Stimulated activated effector memory CD8-positive, alpha-beta T cell treated with anti-CD3 and anti-CD28 coated beads, Interleukin-12 subunit alpha, Interleukin-12 subunit beta, amount 100 ng/mL, for 72 hours (primary cell): ENCODE measurements around the gene PLXDC2.

Experiments used
- ATAC-seq: fragments of 150-1000 bp; cut with Tn5 transposase; 2 replicates; pipeline ENCODE4 v1.10.0; 2021
- DNase-seq, 2 donors: peaks; one replicate each; pipeline ENCODE4 v3.0.0; 2021 to 2022; ENCODE audit warnings: low spot score in 2 of 2
- H3K27ac Mint-ChIP-seq: one replicate; pipeline ENCODE4 v1.8.0; 2022; ENCODE audit warnings: mild to moderate bottlenecking, mixed read lengths
- H3K36me3 Mint-ChIP-seq: one replicate; pipeline ENCODE4 v1.8.0; 2022; ENCODE audit warnings: mild to moderate bottlenecking, mixed read lengths
- H3K4me1 Mint-ChIP-seq: one replicate; pipeline ENCODE4 v1.8.0; 2022; ENCODE audit warnings: mixed read lengths
- H3K4me3 Mint-ChIP-seq: one replicate; pipeline ENCODE4 v1.8.0; 2022; ENCODE audit warnings: mild to moderate bottlenecking, mixed read lengths
- H3K9me3 Mint-ChIP-seq: one replicate; pipeline ENCODE4 v1.8.0; 2022; ENCODE audit warnings: mixed read lengths

Gene PLXDC2

DNA sequence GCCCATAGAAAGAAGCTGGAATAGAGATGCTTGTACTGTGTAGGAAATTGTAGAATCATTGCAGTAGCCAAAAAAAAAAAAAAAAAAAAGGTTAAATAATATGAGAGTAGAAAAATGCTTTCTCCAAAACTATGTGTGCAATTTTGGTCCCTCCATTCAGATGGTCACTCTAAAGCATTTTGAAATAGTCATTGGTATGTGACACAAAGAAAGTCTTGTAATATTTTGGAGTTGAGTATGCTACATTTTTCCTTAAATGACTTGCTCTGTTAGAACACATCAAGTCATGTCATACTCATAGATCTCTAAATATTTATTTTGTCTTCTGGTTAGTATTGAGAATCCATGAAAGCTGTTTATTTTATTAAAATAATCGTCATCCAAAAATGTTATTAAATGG, 424.4 kb downstream of the PLXDC2 start:
- DNase-seq, result no peak
- Mint-ChIP-seq H3K36me3 (no peaks in the 10 kb centered on the region), H3K9me3 (peaks cover 9% of the 10 kb centered on the region), H3K27ac (no peak overlapping the region), H3K4me3 (no peak overlapping the region), H3K4me1 (no peaks in the 10 kb centered on the region)
- no peak for ATAC-seq

DNA sequence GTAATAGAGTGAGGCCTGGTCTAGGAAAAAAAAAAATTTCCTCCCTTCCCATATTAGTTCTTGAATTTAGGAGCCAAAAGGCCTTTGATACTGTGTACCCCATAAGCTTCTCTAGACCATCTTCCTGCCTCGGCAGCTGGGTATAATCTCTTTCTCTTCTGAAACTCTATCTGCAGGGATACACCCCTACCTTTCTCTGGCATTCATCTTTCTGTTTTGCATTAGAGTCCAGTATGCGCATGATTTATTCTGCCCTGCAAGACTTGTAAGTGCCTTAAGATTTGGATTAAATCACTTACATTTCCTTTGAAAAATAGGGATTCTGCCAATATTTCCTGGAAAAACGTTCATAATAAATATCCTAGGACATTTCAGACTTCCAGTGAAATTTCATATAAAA, 431.2 kb downstream of the PLXDC2 start:
- no peak for ATAC-seq
- Mint-ChIP-seq H3K4me1 (no peaks in the 10 kb centered on the region), H3K36me3 (no peaks in the 10 kb centered on the region), H3K4me3 (no peak overlapping the region), H3K9me3 (peaks cover 10% of the 10 kb centered on the region), H3K27ac (no peak overlapping the region)
- no peak for DNase-seq

DNA sequence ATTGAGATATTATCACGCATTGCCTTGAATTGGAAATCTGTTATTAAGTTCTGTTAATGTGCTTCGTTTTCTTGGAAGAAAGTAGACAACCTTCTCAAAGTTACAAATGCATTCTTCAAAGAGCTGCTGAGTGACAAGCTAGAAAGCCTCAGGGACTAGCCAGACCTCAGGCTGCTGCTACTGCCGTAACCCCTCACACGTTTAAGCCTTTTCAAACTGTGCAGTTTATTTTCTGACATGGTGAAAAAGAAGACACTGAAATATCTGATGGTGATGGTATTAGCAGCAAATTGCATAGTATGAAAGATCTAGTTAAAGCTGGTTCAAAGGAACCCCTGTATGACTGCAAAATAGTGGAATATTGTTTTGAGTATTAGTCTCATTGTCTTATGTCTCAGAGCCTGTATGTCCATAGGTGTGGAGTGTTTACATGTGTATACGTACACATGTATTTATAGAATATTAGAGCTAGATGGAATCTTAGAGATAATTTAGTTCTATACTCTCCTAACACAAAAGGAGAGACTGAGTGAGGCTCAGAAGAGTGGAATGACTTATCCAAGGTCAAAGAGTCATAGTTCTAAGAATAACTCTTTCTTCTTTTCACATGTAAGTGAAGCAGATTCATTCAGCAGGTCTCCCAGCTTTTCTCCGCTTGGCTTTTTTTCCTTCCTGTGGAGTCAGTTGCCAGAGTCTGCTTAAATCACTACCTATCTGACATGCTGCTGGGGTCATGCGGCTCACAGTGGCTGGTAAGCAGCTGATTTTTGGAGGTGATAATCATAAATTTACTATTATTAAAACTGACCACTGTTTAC, 431.9 kb downstream of the PLXDC2 start:
- Mint-ChIP-seq H3K4me1 (no peaks in the 10 kb centered on the region), H3K27ac (no peak overlapping the region)

DNA sequence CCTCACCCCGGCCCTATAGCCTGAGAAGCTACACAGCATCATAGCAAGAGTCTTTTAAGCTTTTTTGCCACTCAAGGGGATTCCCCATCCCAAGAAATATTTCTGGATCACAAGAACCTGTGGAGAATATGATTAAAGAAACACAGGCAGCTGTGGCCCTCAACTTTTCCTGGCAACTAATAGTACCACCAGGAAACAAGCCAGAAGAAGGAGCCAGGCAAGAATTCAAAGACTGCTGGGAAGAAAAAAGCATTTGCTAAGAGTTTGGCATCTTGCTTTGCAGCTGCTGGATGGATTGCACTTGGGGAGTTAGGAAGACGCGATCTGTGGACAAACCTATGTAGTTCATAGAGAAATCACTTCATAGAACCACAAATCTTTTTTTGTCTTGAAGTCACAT, 437.8 kb downstream of the PLXDC2 start:
- H3K27ac Mint-ChIP-seq, result no peak overlapping the region

More for the DNA sequence above, 431.9 kb downstream of the PLXDC2 start:
- ATAC-seq (no peak), DNase-seq (no peak)
- H3K36me3 Mint-ChIP-seq, result no peaks in the 10 kb centered on the region
- H3K9me3 Mint-ChIP-seq, result peaks cover 10% of the 10 kb centered on the region
- no peak overlapping the region for H3K4me3 Mint-ChIP-seq

DNA sequence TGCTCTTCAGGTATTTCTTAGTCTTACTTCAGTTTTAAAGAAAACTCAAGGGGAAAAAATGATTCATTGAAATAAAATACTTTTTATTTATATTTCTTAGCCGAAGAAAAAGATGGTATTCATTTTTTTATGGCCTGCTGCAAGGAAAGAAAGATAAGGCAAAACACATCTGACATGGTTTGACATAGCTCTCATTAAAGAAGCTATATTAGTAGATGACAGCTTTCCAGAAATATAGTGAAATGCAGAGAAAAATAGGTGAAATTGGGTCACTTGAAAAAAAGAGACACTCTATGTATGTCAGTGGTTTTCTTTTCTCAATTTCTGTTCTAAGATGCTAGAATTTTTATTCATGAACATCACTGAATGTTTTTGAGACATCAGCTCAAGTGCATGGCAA, 438.3 kb downstream of the PLXDC2 start:
- Mint-ChIP-seq H3K36me3 (no peaks in the 10 kb centered on the region), H3K27ac (no peak overlapping the region), H3K4me3 (no peak overlapping the region), H3K9me3 (peaks cover 4% of the 10 kb centered on the region), H3K4me1 (no peaks in the 10 kb centered on the region)
- ATAC-seq (no peak), DNase-seq (no peak)

More for the DNA sequence above, 437.8 kb downstream of the PLXDC2 start:
- no peak overlapping the region for H3K4me3 Mint-ChIP-seq
- ATAC-seq (no peak), DNase-seq (no peak)
- peaks cover 7% of the 10 kb centered on the region for H3K9me3 Mint-ChIP-seq
- H3K4me1 Mint-ChIP-seq, result no peaks in the 10 kb centered on the region
- H3K36me3 Mint-ChIP-seq, result no peaks in the 10 kb centered on the region

DNA sequence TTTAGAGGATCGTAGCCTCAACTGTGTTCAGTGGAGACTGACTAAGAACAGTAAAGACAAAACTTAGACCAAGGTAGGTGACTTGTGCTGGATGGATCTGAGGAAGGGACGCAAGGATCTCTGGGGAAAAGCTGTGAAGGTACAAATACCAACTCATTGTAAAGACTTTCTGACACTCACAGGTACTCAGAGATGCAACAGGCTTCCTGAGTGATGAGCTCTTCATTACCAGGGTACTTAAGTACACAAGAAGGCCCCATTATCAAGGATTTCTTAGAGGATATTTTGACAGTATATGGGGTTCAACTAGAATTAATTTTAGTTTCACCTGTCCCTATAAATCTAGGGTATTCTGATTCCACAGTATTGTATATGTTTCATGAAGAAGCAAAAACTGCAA, 440.7 kb downstream of the PLXDC2 start:
- DNase-seq, result no peak
- Mint-ChIP-seq H3K27ac (no peak overlapping the region), H3K9me3 (peaks cover 4% of the 10 kb centered on the region), H3K36me3 (no peaks in the 10 kb centered on the region), H3K4me1 (no peaks in the 10 kb centered on the region), H3K4me3 (no peak overlapping the region)
- no peak for ATAC-seq

DNA sequence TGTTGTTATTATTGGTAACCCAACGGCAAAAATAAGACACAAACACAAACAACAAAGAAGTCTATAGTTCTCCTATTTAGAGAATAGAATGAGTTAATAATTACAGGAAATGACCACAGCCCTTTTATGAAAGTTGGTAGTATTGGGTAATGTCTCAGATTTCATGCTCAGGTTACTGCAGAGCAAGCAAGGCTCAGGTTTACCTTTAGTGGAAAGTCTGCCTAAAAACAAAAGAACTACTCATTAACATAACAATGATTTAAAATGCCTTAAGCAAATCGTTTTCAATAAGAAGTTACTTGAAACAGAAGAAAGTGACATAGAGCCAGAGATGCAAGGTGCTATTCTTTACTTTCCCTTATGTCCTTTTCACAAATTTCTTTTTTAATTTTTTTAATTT, 441.2 kb downstream of the PLXDC2 start:
- Mint-ChIP-seq H3K27ac (no peak overlapping the region), H3K36me3 (no peaks in the 10 kb centered on the region), H3K4me3 (no peak overlapping the region), H3K4me1 (no peaks in the 10 kb centered on the region), H3K9me3 (peaks cover 4% of the 10 kb centered on the region)
- ATAC-seq (no peak), DNase-seq (no peak)

DNA sequence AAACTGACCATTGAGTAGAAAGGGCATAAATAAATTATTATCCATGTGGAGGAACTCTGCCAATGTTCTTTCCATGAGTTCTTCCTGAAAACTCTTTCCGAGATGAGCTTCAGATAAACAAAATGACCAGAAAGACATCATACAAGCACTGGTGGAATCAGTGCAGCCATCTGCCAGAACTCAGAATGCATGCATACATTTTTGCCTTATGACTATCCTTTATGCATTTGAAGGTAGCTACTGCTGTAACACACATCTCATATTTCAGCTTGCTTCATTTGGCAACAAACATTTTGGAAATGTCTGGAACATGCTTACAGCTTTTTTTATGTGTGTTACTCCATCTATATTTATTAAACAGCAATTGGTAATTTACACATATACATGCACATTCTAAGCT, 448.9 kb downstream of the PLXDC2 start:
- Mint-ChIP-seq H3K36me3 (no peaks in the 10 kb centered on the region), H3K27ac (no peak overlapping the region), H3K4me3 (no peak overlapping the region), H3K4me1 (no peaks in the 10 kb centered on the region), H3K9me3 (peaks cover 21% of the 10 kb centered on the region)
- DNase-seq (no peak), ATAC-seq (no peak)

DNA sequence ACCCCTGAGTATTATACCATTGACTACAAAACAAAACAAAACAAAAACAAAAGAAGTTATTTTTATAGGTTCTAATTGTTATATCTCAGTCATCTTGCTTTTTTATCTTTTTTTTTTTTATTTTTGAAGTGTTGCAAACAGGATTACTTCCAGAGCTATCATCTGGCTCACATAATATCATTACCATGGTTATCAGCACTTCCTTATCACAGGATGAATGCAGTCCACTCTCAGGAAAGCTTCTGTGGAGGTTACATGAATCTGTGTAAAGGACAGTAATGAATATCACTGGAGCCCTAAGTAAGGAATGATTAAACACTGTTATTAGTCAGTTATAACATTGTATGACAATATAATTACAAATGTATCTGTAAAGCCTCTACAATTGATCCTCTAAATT, 451.5 kb downstream of the PLXDC2 start:
- no peaks in the 10 kb centered on the region for H3K36me3 Mint-ChIP-seq
- no peaks in the 10 kb centered on the region for H3K4me1 Mint-ChIP-seq
- H3K4me3 Mint-ChIP-seq, result no peak overlapping the region
- DNase-seq (no peak), ATAC-seq (no peak)
- H3K9me3 Mint-ChIP-seq, result peaks cover 29% of the 10 kb centered on the region
- H3K27ac Mint-ChIP-seq, result no peak overlapping the region

DNA sequence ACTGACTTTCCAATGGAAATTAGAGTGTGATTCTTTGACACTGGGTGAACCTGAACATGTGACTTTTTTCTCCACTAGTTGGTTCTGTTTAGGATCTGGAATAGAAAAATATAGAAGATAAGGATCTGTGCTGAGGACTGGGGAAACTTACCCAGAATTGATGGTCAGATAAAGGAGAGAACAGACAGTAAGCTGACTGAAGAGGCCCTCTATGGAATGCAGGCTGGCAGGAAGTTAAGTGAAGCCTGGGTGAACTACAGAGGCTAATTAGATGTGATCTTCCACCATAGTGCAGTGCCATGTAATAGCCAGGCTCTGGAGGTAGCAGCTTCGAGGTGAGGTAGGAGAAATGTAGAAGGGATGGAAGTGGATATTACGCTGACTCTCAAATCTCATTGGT, 455.3 kb downstream of the PLXDC2 start:
- no peak for ATAC-seq
- no peaks in the 10 kb centered on the region for H3K4me1 Mint-ChIP-seq
- H3K9me3 Mint-ChIP-seq, result peaks cover 23% of the 10 kb centered on the region
- no peak overlapping the region for H3K4me3 Mint-ChIP-seq
- H3K36me3 Mint-ChIP-seq, result no peaks in the 10 kb centered on the region
- H3K27ac Mint-ChIP-seq, result no peak overlapping the region
- no peak for DNase-seq

DNA sequence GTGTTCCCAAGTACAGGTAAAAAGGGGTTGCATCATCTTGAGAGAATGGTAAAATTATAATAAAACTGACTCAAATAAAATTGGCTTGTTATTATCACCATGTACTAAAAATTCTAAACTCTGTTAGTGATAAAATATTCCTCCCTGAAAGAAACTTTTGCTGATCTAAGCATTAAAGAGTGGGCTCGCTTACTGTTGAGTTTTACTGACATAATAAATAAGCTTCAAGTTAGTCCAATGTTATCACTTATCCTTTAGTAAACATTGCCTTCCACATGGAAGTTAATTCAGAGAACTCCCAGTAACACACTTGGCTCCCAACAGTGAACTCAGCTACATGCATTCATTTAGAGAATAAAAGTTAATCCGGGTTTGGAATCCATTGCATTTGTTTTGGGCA, 456.4 kb downstream of the PLXDC2 start:
- Mint-ChIP-seq H3K4me1 (no peaks in the 10 kb centered on the region), H3K36me3 (no peaks in the 10 kb centered on the region)

DNA sequence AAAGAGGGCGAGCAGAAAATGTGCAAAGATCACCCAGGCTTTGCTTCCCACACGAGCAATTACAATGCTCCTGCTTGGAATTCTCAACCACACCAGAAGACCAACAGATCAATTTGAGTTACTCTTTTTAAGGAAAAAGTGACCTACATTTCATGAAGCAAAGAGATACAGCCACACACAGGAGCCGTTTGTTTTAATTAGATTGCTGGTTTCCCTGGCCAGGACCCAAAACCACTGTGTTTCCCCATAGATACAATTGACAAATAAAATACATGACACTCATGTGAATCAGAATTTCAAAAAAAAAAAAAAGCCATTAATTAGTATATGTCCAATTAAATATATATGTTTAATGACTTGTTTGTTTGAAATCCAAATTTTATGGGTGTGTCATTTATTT, 458.3 kb downstream of the PLXDC2 start:
- Mint-ChIP-seq H3K9me3 (peaks cover 18% of the 10 kb centered on the region), H3K4me1 (no peaks in the 10 kb centered on the region), H3K4me3 (no peak overlapping the region), H3K36me3 (no peaks in the 10 kb centered on the region), H3K27ac (no peak overlapping the region)
- ATAC-seq (no peak), DNase-seq (no peak)

More for the DNA sequence above, 456.4 kb downstream of the PLXDC2 start:
- Mint-ChIP-seq H3K9me3 (peaks cover 23% of the 10 kb centered on the region), H3K4me3 (no peak overlapping the region), H3K27ac (no peak overlapping the region)
- ATAC-seq (no peak), DNase-seq (no peak)

DNA sequence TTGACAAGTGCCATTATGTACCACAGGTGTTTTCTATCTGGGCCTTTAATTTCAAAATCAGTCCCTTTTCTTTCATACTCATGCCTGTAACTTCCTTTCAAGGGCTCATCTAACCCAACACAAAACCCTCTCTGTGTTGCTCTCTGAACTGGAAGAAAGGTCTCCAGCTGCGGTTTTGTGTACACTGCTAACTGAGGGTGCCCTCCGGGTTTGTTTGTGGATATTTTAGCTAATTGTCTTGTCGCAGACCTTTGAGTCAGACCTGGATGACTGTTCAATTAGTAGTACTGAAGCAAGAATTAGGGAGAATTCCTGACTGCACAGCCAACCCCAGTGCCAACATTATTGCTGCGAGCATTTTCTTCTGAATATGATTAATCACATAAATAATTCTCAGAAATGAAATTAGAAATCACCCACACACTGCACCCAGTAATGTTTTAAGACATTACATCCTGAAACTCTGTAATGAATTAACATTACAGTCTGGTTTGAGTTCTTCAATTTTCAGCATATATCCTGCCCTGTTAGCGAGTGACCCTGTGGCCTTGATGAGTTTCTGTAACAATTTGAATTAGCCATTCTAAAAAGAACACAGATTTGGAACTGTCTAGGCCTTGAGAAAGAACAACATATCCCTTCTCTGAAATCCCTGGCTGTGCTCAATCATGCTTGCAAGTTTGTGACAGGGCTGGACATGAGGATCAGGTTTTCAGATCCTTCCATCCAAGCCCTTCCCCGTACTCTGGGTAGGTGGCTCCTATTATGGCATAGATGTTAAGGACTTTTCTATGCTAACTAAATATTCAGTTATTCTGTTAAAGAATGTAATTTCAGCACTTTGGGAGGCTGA, 460.1 kb downstream of the PLXDC2 start:
- ATAC-seq (no peak), DNase-seq (no peak)
- H3K9me3 Mint-ChIP-seq, result peaks cover 6% of the 10 kb centered on the region
- no peak overlapping the region for H3K27ac Mint-ChIP-seq
- H3K36me3 Mint-ChIP-seq, result no peaks in the 10 kb centered on the region
- H3K4me3 Mint-ChIP-seq, result no peak overlapping the region
- H3K4me1 Mint-ChIP-seq, result no peaks in the 10 kb centered on the region

DNA sequence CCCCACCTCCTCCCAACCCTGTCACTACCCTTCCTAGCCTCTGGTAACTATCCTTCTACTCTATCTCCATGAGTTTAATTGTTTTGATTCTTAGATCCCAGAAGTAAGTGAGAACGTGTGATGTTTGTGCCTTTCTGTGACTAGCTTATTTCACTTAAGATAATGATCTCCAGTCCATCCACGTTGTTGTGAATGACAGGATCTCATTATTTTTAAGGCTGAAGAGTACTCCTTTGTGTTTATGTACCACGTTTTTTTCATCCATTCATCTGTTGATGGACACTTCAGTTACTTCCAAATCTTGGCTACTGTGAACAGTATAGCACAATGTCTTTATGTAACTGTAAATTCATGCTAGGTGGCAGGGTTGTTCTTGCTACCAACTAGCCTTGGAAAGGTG, 461.6 kb downstream of the PLXDC2 start:
- no peaks in the 10 kb centered on the region for H3K36me3 Mint-ChIP-seq
- H3K9me3 Mint-ChIP-seq, result no peaks in the 10 kb centered on the region
- ATAC-seq (no peak), DNase-seq (no peak)
- no peaks in the 10 kb centered on the region for H3K4me1 Mint-ChIP-seq
- no peak overlapping the region for H3K4me3 Mint-ChIP-seq
- H3K27ac Mint-ChIP-seq, result no peak overlapping the region

DNA sequence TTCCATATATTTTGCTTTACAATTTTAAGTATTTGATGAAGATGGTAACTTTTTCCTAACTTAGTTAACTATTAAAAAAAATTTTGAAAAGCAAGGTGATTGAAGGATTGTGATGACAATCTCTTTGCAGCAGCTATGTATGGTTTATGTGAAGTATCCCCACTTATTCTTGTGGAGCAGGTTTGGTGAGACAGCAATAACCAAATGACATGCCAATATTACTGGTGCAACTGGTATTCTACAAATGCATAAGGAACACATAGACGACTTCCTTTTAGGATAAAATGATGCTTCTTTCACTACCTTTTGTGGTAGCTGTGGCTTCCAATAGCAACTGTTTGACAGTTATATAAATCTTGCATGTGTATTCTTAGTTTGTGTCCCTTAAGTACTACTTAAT, 465.3 kb downstream of the PLXDC2 start:
- Mint-ChIP-seq H3K4me3 (no peak overlapping the region), H3K9me3 (peaks cover 3% of the 10 kb centered on the region), H3K4me1 (no peaks in the 10 kb centered on the region), H3K36me3 (no peaks in the 10 kb centered on the region), H3K27ac (no peak overlapping the region)
- ATAC-seq (no peak), DNase-seq (no peak)

DNA sequence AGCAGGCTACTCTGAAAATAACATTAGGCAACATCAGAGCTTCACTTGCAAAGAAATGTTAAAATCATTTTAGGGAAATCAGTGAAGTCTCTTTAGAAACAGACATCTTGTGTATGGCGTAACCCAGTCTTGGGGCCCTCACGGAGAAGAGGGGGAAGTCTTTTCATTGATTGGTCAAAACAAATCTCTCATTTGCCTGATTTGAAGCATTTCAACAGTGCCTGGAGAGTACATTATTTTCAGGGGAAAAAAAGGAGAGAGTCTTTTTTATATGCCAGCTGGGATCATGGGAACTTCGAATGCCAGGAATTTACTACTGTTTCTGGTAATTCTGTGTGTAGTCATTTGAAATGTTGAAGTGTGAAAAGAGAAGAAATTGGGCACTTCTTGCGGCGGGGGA, 471.4 kb downstream of the PLXDC2 start:
- DNase-seq (no peak), ATAC-seq (no peak)
- peaks cover 10% of the 10 kb centered on the region for H3K9me3 Mint-ChIP-seq

More for the DNA sequence above, 471.4 kb downstream of the PLXDC2 start:
- Mint-ChIP-seq H3K4me3 (no peak overlapping the region), H3K36me3 (no peaks in the 10 kb centered on the region), H3K27ac (no peak overlapping the region), H3K4me1 (no peaks in the 10 kb centered on the region)
